HG02870 (cell line): ENCODE data around the gene MADCAM1.

Experiments
- ATAC-seq: cut with Tn5 transposase; IDR thresholded peaks from one replicate; pipeline ENCODE4 v1.9.1; 2021; ENCODE audit warnings: mild to moderate bottlenecking, moderate library complexity; ENCODE audit not compliant: unreplicated experiment

MADCAM1 gene

GRCh38 chr19:547836-548720 is 51.8 kb downstream of the MADCAM1 start:
- no peak for ATAC-seq

GRCh38 chr19:548886-549830 is 52.9 kb downstream of the MADCAM1 start:
- ATAC-seq: no peak

GRCh38 chr19:554817-555216 is 58.5 kb downstream of the MADCAM1 start:
- ATAC-seq: no peak
